Endodermal cell (in vitro differentiated cells): ENCODE measurements around the gene IGF2R. TPM values are rescaled to one million over a fixed set of nuclear protein-coding genes. Genes with fewer than 3 reads are reported as not detected.

Experiments
- DNase-seq: peaks from one replicate; pipeline ENCODE4 v3.0.0-alpha.2; 2017
- H3K27ac ChIP-seq: 2 replicates; pipeline ENCODE4 v1.5.1; 2013; ENCODE audit warnings: mild to moderate bottlenecking, low read depth, low read length, moderate library complexity
- H3K27me3 ChIP-seq: 2 replicates; pipeline ENCODE4 v1.6.1; 2013; ENCODE audit warnings: mild to moderate bottlenecking, low read length, moderate library complexity; ENCODE audit not compliant: insufficient read depth, control insufficient read depth, poor library complexity, severe bottlenecking
- H3K36me3 ChIP-seq: 2 replicates; pipeline ENCODE4 v1.7.0; 2013; ENCODE audit warnings: mild to moderate bottlenecking, low read length, moderate library complexity; ENCODE audit not compliant: control insufficient read depth, insufficient read depth
- H3K4me1 ChIP-seq: one replicate; pipeline ENCODE4 v1.7.0; 2013; ENCODE audit warnings: low read length; ENCODE audit not compliant: control insufficient read depth, insufficient read depth
- H3K4me3 ChIP-seq: 2 replicates; pipeline ENCODE4 v1.5.1; 2013; ENCODE audit warnings: mild to moderate bottlenecking, low read length, moderate library complexity
- H3K9ac ChIP-seq: 2 replicates; pipeline ENCODE4 v1.6.1; 2013; ENCODE audit warnings: mild to moderate bottlenecking, low read length, moderate library complexity; ENCODE audit not compliant: poor library complexity, severe bottlenecking; ENCODE audit errors: extremely low read depth
- H3K9me3 ChIP-seq: 2 replicates; pipeline ENCODE4 v1.6.1; 2013; ENCODE audit warnings: mild to moderate bottlenecking, low read length, moderate library complexity; ENCODE audit not compliant: control insufficient read depth
- H3K27ac Mint-ChIP-seq: 2 replicates; pipeline ENCODE4 v1.8.0; 2020; ENCODE audit warnings: mixed read lengths
- H3K27me3 Mint-ChIP-seq: 2 replicates; pipeline ENCODE4 v1.8.0; 2021; ENCODE audit warnings: mild to moderate bottlenecking, mixed read lengths; ENCODE audit not compliant: insufficient read depth
- H3K36me3 Mint-ChIP-seq: 2 replicates; pipeline ENCODE4 v1.8.0; 2020; ENCODE audit warnings: low read depth, mixed read lengths
- H3K4me1 Mint-ChIP-seq: 2 replicates; pipeline ENCODE4 v1.8.0; 2020; ENCODE audit warnings: mixed read lengths
- H3K4me3 Mint-ChIP-seq: 2 replicates; pipeline ENCODE4 v1.8.0; 2020; ENCODE audit warnings: mild to moderate bottlenecking, moderate library complexity, mixed read lengths
- H3K9me3 Mint-ChIP-seq: 2 replicates; pipeline ENCODE4 v1.8.0; 2020; ENCODE audit warnings: mild to moderate bottlenecking, mixed read lengths
- WGBS, 2 experiments: methylation state at CpG; one replicate each; pipeline versions ENCODE4 v1.1.5 to v1.1.7; 2013; ENCODE audit warnings: missing lambda C conversion rate in 2 of 2, mixed read lengths in 1 of 2; ENCODE audit not compliant: insufficient coverage in 1 of 2, insufficient read length in 1 of 2; 5-methylcytosine and 5-hydroxymethylcytosine counted together
- total RNA-seq, 2 donors: library from RNA; stranded (reverse); fragmentation: NEBNext Ultra II Directional in 1 of 2; extraction: Animal tissue kit (Norgen Biotek cat#: 25700) in 1 of 2; gene quantifications; 2 replicates in 1 of 2; 3 replicates in 1 of 2; pipeline ENCODE4 v1.2.1, GENCODE V29; 2021
- TF ChIP-seq, protein P1 (sequence below): fragments of 200-600 bp; sonication (generic); conservative IDR thresholded peaks from 2 replicates; pipeline ENCODE4 v1.5.0; 2021; ENCODE audit warnings: antibody characterized with exemption, mild to moderate bottlenecking

Gene IGF2R
- total RNA-seq, 2 donors from 2014 or later: 103 to 130 TPM

DNA sequence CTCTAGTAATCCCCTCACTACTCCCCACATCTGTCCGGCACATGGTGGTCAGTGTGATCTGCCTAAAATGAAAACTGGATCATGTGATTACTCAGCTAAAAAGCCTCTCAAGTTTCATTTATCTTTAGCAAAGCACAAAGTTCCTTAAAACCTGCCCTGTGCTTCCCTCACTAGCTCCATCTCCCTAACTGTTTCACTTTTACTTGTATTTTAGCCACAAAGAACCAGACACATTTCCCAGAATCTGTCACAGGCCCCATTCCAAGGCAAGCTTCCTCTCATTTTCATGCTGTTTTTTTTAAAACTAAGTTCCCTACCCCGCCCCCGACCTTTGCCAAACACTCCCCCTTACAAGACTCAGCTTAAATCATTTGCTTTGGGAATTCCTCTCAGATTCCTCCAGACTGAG is 8.9 kb upstream of the IGF2R start:
- TF ChIP-seq, protein P1, sequence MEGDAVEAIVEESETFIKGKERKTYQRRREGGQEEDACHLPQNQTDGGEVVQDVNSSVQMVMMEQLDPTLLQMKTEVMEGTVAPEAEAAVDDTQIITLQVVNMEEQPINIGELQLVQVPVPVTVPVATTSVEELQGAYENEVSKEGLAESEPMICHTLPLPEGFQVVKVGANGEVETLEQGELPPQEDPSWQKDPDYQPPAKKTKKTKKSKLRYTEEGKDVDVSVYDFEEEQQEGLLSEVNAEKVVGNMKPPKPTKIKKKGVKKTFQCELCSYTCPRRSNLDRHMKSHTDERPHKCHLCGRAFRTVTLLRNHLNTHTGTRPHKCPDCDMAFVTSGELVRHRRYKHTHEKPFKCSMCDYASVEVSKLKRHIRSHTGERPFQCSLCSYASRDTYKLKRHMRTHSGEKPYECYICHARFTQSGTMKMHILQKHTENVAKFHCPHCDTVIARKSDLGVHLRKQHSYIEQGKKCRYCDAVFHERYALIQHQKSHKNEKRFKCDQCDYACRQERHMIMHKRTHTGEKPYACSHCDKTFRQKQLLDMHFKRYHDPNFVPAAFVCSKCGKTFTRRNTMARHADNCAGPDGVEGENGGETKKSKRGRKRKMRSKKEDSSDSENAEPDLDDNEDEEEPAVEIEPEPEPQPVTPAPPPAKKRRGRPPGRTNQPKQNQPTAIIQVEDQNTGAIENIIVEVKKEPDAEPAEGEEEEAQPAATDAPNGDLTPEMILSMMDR: no peak
- Histone ChIP-seq H3K27ac (no peak overlapping the region), H3K36me3 (no peaks in the 10 kb centered on the region), H3K9me3 (no peaks in the 10 kb centered on the region), H3K4me3 (no peak overlapping the region), H3K9ac (no peak overlapping the region), H3K27me3 (peaks cover 42% of the 10 kb centered on the region), H3K4me1 (no peaks in the 10 kb centered on the region)
- H3K27me3 Mint-ChIP-seq: peaks cover 51% of the 10 kb centered on the region
- DNase-seq: no peak
- WGBS, 2 experiments: 74 to 86% methylated on average over 3 of the region's 3 CpGs
- H3K4me3 Mint-ChIP-seq: no peak overlapping the region
- H3K4me1 Mint-ChIP-seq: no peaks in the 10 kb centered on the region
- no peak overlapping the region for H3K27ac Mint-ChIP-seq
- H3K9me3 Mint-ChIP-seq: no peaks in the 10 kb centered on the region
- no peaks in the 10 kb centered on the region for H3K36me3 Mint-ChIP-seq

DNA sequence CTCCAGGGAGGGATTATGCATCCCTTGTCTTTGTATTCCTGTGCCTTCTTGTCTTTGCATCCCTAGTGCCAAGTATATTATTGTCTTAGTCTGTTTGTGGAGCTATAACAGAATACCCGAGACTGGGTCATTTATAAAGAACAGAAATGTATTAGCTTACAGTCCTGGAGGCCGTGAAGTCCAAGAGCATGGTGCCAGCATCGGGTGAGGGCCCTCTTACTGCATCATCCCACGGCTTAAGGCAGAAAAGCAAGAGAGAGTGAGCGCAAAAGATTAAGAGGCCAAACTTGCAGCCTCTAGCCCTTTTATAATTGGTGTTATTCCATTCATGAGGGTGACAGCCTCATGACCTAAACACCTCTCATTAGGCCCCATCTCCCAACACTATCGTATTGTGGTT is 8.4 kb upstream of the IGF2R start:
- no peak for DNase-seq
- no peak overlapping the region for H3K27ac Mint-ChIP-seq
- H3K9ac ChIP-seq: no peak overlapping the region

DNA sequence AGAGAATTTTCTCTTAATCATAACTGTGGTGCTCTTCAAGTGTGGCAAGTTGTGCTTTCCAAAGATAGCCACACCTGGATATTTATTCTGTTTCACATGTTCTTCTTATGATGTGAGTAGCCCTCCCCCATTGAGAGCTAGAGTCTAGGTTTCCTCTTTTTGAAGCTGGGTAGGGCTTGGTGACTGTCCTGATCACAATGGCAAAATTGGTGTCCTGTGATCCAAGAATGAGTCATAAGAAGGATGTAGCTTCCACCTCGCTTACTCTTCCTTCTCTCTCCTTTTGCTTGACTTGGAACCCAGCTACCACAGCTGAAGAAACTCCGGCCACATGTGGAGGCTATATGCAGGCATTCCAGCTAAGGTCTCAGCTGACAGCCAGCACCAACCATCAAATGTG is 7.4 kb upstream of the IGF2R start:
- Mint-ChIP-seq H3K36me3 (no peaks in the 10 kb centered on the region), H3K4me3 (no peak overlapping the region), H3K9me3 (no peaks in the 10 kb centered on the region), H3K27ac (no peak overlapping the region), H3K27me3 (peaks cover 64% of the 10 kb centered on the region), H3K4me1 (peaks cover 5% of the 10 kb centered on the region)
- Histone ChIP-seq H3K9me3 (no peaks in the 10 kb centered on the region), H3K27ac (no peak overlapping the region), H3K4me1 (no peaks in the 10 kb centered on the region), H3K36me3 (no peaks in the 10 kb centered on the region), H3K9ac (no peak overlapping the region), H3K27me3 (peaks cover 56% of the 10 kb centered on the region), H3K4me3 (no peak overlapping the region)
- WGBS, 2 experiments: 77% methylated on average over 2 of the region's 2 CpGs; no CpG with 5 or more reads in 1 of the 2 experiments
- TF ChIP-seq, protein P1: no peak
- DNase-seq: no peak

More for the DNA sequence above, 8.4 kb upstream of the IGF2R start:
- TF ChIP-seq, protein P1: no peak
- H3K27me3 Mint-ChIP-seq: peaks cover 55% of the 10 kb centered on the region
- Histone ChIP-seq H3K9me3 (no peaks in the 10 kb centered on the region), H3K27ac (no peak overlapping the region), H3K36me3 (no peaks in the 10 kb centered on the region), H3K4me3 (no peak overlapping the region), H3K4me1 (no peaks in the 10 kb centered on the region), H3K27me3 (peaks cover 46% of the 10 kb centered on the region)
- H3K36me3 Mint-ChIP-seq: no peaks in the 10 kb centered on the region
- peaks cover 4% of the 10 kb centered on the region for H3K4me1 Mint-ChIP-seq
- no peaks in the 10 kb centered on the region for H3K9me3 Mint-ChIP-seq
- WGBS, 2 experiments: 93 to 100% methylated on average over 1 to 6 of the region's 6 CpGs
- no peak overlapping the region for H3K4me3 Mint-ChIP-seq
